ENCODE results near the gene FGF9.

FGF9 gene

GRCh38 chr13:21739771-21740170 lies 68.9 kb downstream of the FGF9 start:
- DNase-seq (ENCODE audit: low read depth): no peak
- H3K4me3 ChIP-seq (ENCODE audit: low read depth, low read length): no peak overlapping the region
- TF ChIP-seq CTCF (IDR thresholded peaks at IDR 0.05; ENCODE audit: low read depth, low read length, missing control alignments): no peak

GRCh38 chr13:21741396-21741979 lies 70.6 kb downstream of the FGF9 start:
- no peak for DNase-seq (ENCODE audit: low read depth)
- no peak overlapping the region for H3K4me3 ChIP-seq (ENCODE audit: low read depth, low read length)
- no peak for TF ChIP-seq CTCF (IDR thresholded peaks at IDR 0.05; ENCODE audit: low read depth, low read length, missing control alignments)

GRCh38 chr13:21742096-21742495 lies 71.2 kb downstream of the FGF9 start:
- TF ChIP-seq CTCF (IDR thresholded peaks at IDR 0.05; ENCODE audit: low read depth, low read length, missing control alignments): no peak
- H3K4me3 ChIP-seq (ENCODE audit: low read depth, low read length): no peak overlapping the region
- DNase-seq (ENCODE audit: low read depth): no peak

- TF ChIP-seq CTCF (IDR thresholded peaks at IDR 0.05; ENCODE audit: low read depth, low read length, missing control alignments): no peak
- H3K4me3 ChIP-seq (ENCODE audit: low read depth, low read length): no peak overlapping the region
- no peak for DNase-seq (ENCODE audit: low read depth)
Observed at GRCh38 chr13:21744149-21744548, 73.3 kb downstream of the FGF9 start.

- TF ChIP-seq CTCF (IDR thresholded peaks at IDR 0.05; ENCODE audit: low read depth, low read length, missing control alignments): no peak
- no peak overlapping the region for H3K4me3 ChIP-seq (ENCODE audit: low read depth, low read length)
- no peak for DNase-seq (ENCODE audit: low read depth)
Observed at GRCh38 chr13:21745307-21745706, 74.4 kb downstream of the FGF9 start.

- no peak for TF ChIP-seq CTCF (IDR thresholded peaks at IDR 0.05; ENCODE audit: low read depth, low read length, missing control alignments)
- no peak for DNase-seq (ENCODE audit: low read depth)
- H3K4me3 ChIP-seq (ENCODE audit: low read depth, low read length): no peak overlapping the region
Observed at GRCh38 chr13:21747456-21747855, 76.6 kb downstream of the FGF9 start.

GRCh38 chr13:21748166-21748565 lies 77.3 kb downstream of the FGF9 start:
- TF ChIP-seq CTCF (IDR thresholded peaks at IDR 0.05; ENCODE audit: low read depth, low read length, missing control alignments): no peak
- DNase-seq (ENCODE audit: low read depth): no peak

More at GRCh38 chr13:21748166-21748565, 77.3 kb downstream of the FGF9 start:
- no peak overlapping the region for H3K4me3 ChIP-seq (ENCODE audit: low read depth, low read length)

Data from GM12864 (cell line).